Body of pancreas (tissue), 4 donors: ENCODE measurements around the gene HYAL1.

ENCODE experiments used
- CTCF ChIP-seq, 7 experiments: fragments of 450-650 bp in 4 of 7; fragments of 200-600 bp in 3 of 7; sonication (generic) in 3 of 7; IDR thresholded peaks; one replicate each; pipeline ENCODE4 v1.5.1; 2016 to 2019; ENCODE audit warnings: antibody characterized with exemption in 7 of 7
- POLR2A ChIP-seq, 3 donors: fragments of 450-650 bp; IDR thresholded peaks; one replicate each; pipeline ENCODE4 v1.6.1; 2016; ENCODE audit warnings: antibody characterized with exemption in 3 of 3, mild to moderate bottlenecking in 2 of 3

- TF ChIP-seq POLR2A (IDR thresholded peaks at IDR 0.05) (no peak), CTCF (IDR thresholded peaks at IDR 0.05) (no peak)
Observed at GRCh38 chr3:50255251-50255615, 48.1 kb downstream of the HYAL1 start.
